Activated CD4-positive, alpha-beta T cell treated with anti-CD3 and anti-CD28 coated beads, Interleukin-2, amount 10 ng/mL, durations not matched to agents 7 days and 5 days (primary cell): ENCODE measurements around the gene PPP1R7. TPM values are rescaled to one million over a fixed set of nuclear protein-coding genes. Genes with fewer than 3 reads are reported as not detected.

ENCODE experiments used
- CTCF ChIA-PET: fragments of 350-600 bp; sonication (Branson Sonifier 250); formaldehyde crosslinking; loops from one replicate; lab custom pipeline; 2021; ENCODE audit warnings: antibody characterized with exemption; lab: Charles Lee
- POLR2A ChIA-PET: fragments of 350-600 bp; sonication (Branson Sonifier 250); formaldehyde crosslinking; loops from one replicate; lab custom pipeline; 2021; ENCODE audit warnings: antibody characterized with exemption; lab: Charles Lee
- DNase-seq: peaks from one replicate; pipeline ENCODE4 v3.0.0-alpha.2; 2020
- H3K27ac Mint-ChIP-seq: one replicate; pipeline ENCODE4 v1.8.0; 2021; ENCODE audit warnings: mild to moderate bottlenecking, moderate library complexity, mixed read lengths
- H3K27me3 Mint-ChIP-seq: one replicate; pipeline ENCODE4 v1.8.0; 2021; ENCODE audit warnings: mixed read lengths
- H3K36me3 Mint-ChIP-seq: one replicate; pipeline ENCODE4 v1.8.0; 2021; ENCODE audit warnings: low read depth, mixed read lengths
- H3K4me1 Mint-ChIP-seq: one replicate; pipeline ENCODE4 v1.8.0; 2021; ENCODE audit warnings: mixed read lengths
- H3K4me3 Mint-ChIP-seq: one replicate; pipeline ENCODE4 v1.8.0; 2021; ENCODE audit warnings: mild to moderate bottlenecking, moderate library complexity, mixed read lengths
- H3K9me3 Mint-ChIP-seq: one replicate; pipeline ENCODE4 v1.8.0; 2021; ENCODE audit warnings: mixed read lengths
- total RNA-seq, 2 experiments: library from RNA; stranded (reverse); gene quantifications; one replicate each; pipeline ENCODE4 v1.2.3, GENCODE V29; 2021

PPP1R7 gene
- total RNA-seq, 2 experiments from 2014 or later = 89.5 to 110 TPM

- ChIA-PET POLR2A (interaction anchor here (0.6 kb wide), 1 partner anchor 36 kb away, joined by 3 read pairs; no protein-coding TSS in a partner anchor), CTCF (interaction anchor here (0.7 to 1.0 kb wide), 2 partner anchors 9 kb away, joined by 3 to 5 read pairs; no protein-coding TSS in a partner anchor)
- H3K27ac Mint-ChIP-seq = no peak overlapping the region
- H3K27me3 Mint-ChIP-seq = peaks cover 33% of the 10 kb centered on the region
- H3K4me1 Mint-ChIP-seq = peaks cover 12% of the 10 kb centered on the region
- no peaks in the 10 kb centered on the region for H3K9me3 Mint-ChIP-seq
- peak overlapping the region; percentile 70 for H3K4me3 Mint-ChIP-seq
- H3K36me3 Mint-ChIP-seq = no peaks in the 10 kb centered on the region
- no peak for DNase-seq
Measured at GRCh38 chr2:241219030-241219382, 68.7 kb downstream of the PPP1R7 start.

GRCh38 chr2:241219856-241220356 is 69.6 kb downstream of the PPP1R7 start:
- POLR2A ChIA-PET = no interaction called here
- CTCF ChIA-PET = no interaction called here
- H3K4me3 Mint-ChIP-seq = no peak overlapping the region

GRCh38 chr2:241223211-241224017 is 73.1 kb downstream of the PPP1R7 start:
- H3K4me3 Mint-ChIP-seq = no peak overlapping the region
- H3K36me3 Mint-ChIP-seq = peaks cover 6% of the 10 kb centered on the region
- no peak overlapping the region for H3K27ac Mint-ChIP-seq
- peaks cover 17% of the 10 kb centered on the region for H3K27me3 Mint-ChIP-seq
- peaks cover 10% of the 10 kb centered on the region for H3K4me1 Mint-ChIP-seq
- CTCF ChIA-PET = interaction anchor here (0.6 kb wide), 1 partner anchor 326 kb away, joined by 3 read pairs; no protein-coding TSS in a partner anchor
- POLR2A ChIA-PET = no interaction called here
- DNase-seq = no peak
- no peaks in the 10 kb centered on the region for H3K9me3 Mint-ChIP-seq

More at GRCh38 chr2:241219856-241220356, 69.6 kb downstream of the PPP1R7 start:
- H3K36me3 Mint-ChIP-seq = no peaks in the 10 kb centered on the region
- H3K4me1 Mint-ChIP-seq = peaks cover 12% of the 10 kb centered on the region
- H3K27me3 Mint-ChIP-seq = peaks cover 33% of the 10 kb centered on the region
- no peaks in the 10 kb centered on the region for H3K9me3 Mint-ChIP-seq
- no peak overlapping the region for H3K27ac Mint-ChIP-seq
- no peak for DNase-seq

- H3K27ac Mint-ChIP-seq = peak overlapping the region; percentile 25
Measured at GRCh38 chr2:241224018-241224850, 74.0 kb downstream of the PPP1R7 start.

GRCh38 chr2:241224851-241225438 is 74.7 kb downstream of the PPP1R7 start:
- no peaks in the 10 kb centered on the region for H3K4me1 Mint-ChIP-seq
- H3K27me3 Mint-ChIP-seq = peaks cover 3% of the 10 kb centered on the region
- no peak overlapping the region for H3K27ac Mint-ChIP-seq
- peaks cover 12% of the 10 kb centered on the region for H3K36me3 Mint-ChIP-seq
- no peak overlapping the region for H3K4me3 Mint-ChIP-seq
- ChIA-PET CTCF (no interaction called here), POLR2A (no interaction called here)
- no peak for DNase-seq
- H3K9me3 Mint-ChIP-seq = no peaks in the 10 kb centered on the region

More at GRCh38 chr2:241224018-241224850, 74.0 kb downstream of the PPP1R7 start:
- H3K27me3 Mint-ChIP-seq = peaks cover 9% of the 10 kb centered on the region
- DNase-seq = no peak
- H3K4me3 Mint-ChIP-seq = no peak overlapping the region
- ChIA-PET POLR2A (no interaction called here), CTCF (no interaction called here)
- H3K9me3 Mint-ChIP-seq = no peaks in the 10 kb centered on the region
- peaks cover 9% of the 10 kb centered on the region for H3K36me3 Mint-ChIP-seq
- peaks cover 2% of the 10 kb centered on the region for H3K4me1 Mint-ChIP-seq

- Mint-ChIP-seq H3K36me3 (peaks cover 13% of the 10 kb centered on the region), H3K27me3 (no peaks in the 10 kb centered on the region), H3K4me1 (no peaks in the 10 kb centered on the region), H3K4me3 (no peak overlapping the region), H3K9me3 (no peaks in the 10 kb centered on the region), H3K27ac (no peak overlapping the region)
- POLR2A ChIA-PET = no interaction called here
- CTCF ChIA-PET = no interaction called here
- DNase-seq = no peak
Measured at GRCh38 chr2:241225545-241225944, 75.3 kb downstream of the PPP1R7 start.

- no peaks in the 10 kb centered on the region for H3K27me3 Mint-ChIP-seq
- ChIA-PET CTCF (interaction anchor here (0.6 kb wide), 1 partner anchor 92 kb away, joined by 3 read pairs; no protein-coding TSS in a partner anchor), POLR2A (no interaction called here)
- no peaks in the 10 kb centered on the region for H3K9me3 Mint-ChIP-seq
- H3K4me3 Mint-ChIP-seq = no peak overlapping the region
- no peak overlapping the region for H3K27ac Mint-ChIP-seq
- H3K36me3 Mint-ChIP-seq = peaks cover 13% of the 10 kb centered on the region
- DNase-seq = no peak
- no peaks in the 10 kb centered on the region for H3K4me1 Mint-ChIP-seq
Measured at GRCh38 chr2:241225983-241226382, 75.7 kb downstream of the PPP1R7 start.

GRCh38 chr2:241226723-241227572 is 76.7 kb downstream of the PPP1R7 start:
- CTCF ChIA-PET = interaction anchor here (0.6 to 1.2 kb wide), 2 partner anchors 8 to 91 kb away, joined by 3 read pairs; no protein-coding TSS in a partner anchor
- Mint-ChIP-seq H3K9me3 (no peaks in the 10 kb centered on the region), H3K36me3 (peaks cover 20% of the 10 kb centered on the region), H3K4me1 (no peaks in the 10 kb centered on the region), H3K4me3 (no peak overlapping the region), H3K27ac (no peak overlapping the region), H3K27me3 (no peaks in the 10 kb centered on the region)
- no peak for DNase-seq
- POLR2A ChIA-PET = no interaction called here

- Mint-ChIP-seq H3K4me3 (no peak overlapping the region), H3K27me3 (no peaks in the 10 kb centered on the region), H3K9me3 (no peaks in the 10 kb centered on the region), H3K36me3 (peaks cover 21% of the 10 kb centered on the region), H3K4me1 (no peaks in the 10 kb centered on the region), H3K27ac (no peak overlapping the region)
- POLR2A ChIA-PET = no interaction called here
- CTCF ChIA-PET = interaction anchor here (1.2 kb wide), 1 partner anchor 8 kb away, joined by 3 read pairs; no protein-coding TSS in a partner anchor
- DNase-seq = no peak
Measured at GRCh38 chr2:241227594-241227993, 77.3 kb downstream of the PPP1R7 start.

- H3K27me3 Mint-ChIP-seq = no peaks in the 10 kb centered on the region
- H3K9me3 Mint-ChIP-seq = no peaks in the 10 kb centered on the region
- no peak for DNase-seq
- no peak overlapping the region for H3K27ac Mint-ChIP-seq
- H3K36me3 Mint-ChIP-seq = peaks cover 28% of the 10 kb centered on the region
- CTCF ChIA-PET = interaction anchor here (0.6 to 1.2 kb wide), 2 partner anchors 9 kb away, joined by 3 read pairs; no protein-coding TSS in a partner anchor
- no peaks in the 10 kb centered on the region for H3K4me1 Mint-ChIP-seq
- H3K4me3 Mint-ChIP-seq = no peak overlapping the region
- POLR2A ChIA-PET = interaction anchor here (0.6 kb wide), 1 partner anchor 39 kb away, joined by 3 read pairs; no protein-coding TSS in a partner anchor
Measured at GRCh38 chr2:241228081-241228859, 78.0 kb downstream of the PPP1R7 start.
